HG03457 (cell line): ENCODE measurements around the gene ATF1.
"Not testable (repeated sequence)": the region's sequence is repeated elsewhere in the genome, so short reads cannot be mapped to it uniquely, and the experiment has no call there.

Experiments used
- ATAC-seq: cut with Tn5 transposase; IDR thresholded peaks from one replicate; pipeline ENCODE4 v1.9.1; 2021; ENCODE audit warnings: moderate number of reproducible peaks; ENCODE audit not compliant: unreplicated experiment

Gene ATF1

GRCh38 chr12:50855218-50855617 lies 91.3 kb downstream of the ATF1 start:
- ATAC-seq = not testable (repeated sequence)

- not testable (repeated sequence) for ATAC-seq
Observed at GRCh38 chr12:50855679-50856078, 91.8 kb downstream of the ATF1 start.

GRCh38 chr12:50859621-50860310 lies 95.9 kb downstream of the ATF1 start:
- ATAC-seq = no peak

GRCh38 chr12:50862316-50862715 lies 98.4 kb downstream of the ATF1 start:
- no peak for ATAC-seq

GRCh38 chr12:50865266-50865665 lies 101.4 kb downstream of the ATF1 start:
- no peak for ATAC-seq

- ATAC-seq = not testable (repeated sequence)
Observed at GRCh38 chr12:50868881-50869280, 105.0 kb downstream of the ATF1 start.
